CD14-positive monocyte (primary cell): ENCODE results near the gene OR2Z1. TPM values are rescaled to one million over a fixed set of nuclear protein-coding genes. Genes with fewer than 3 reads are reported as not detected.
"Not testable (repeated sequence)": the region's sequence is repeated elsewhere in the genome, so short reads cannot be mapped to it uniquely, and the experiment has no call there.

ENCODE experiments used
- DNase-seq, 3 donors: peaks; one replicate each; pipeline ENCODE4 v3.0.0-alpha.2; 2011 to 2022
- H2AFZ ChIP-seq: 2 replicates; pipeline ENCODE4 v1.6.0; 2012; ENCODE audit warnings: mild to moderate bottlenecking, low read depth, low read length, inconsistent platforms; ENCODE audit not compliant: insufficient read depth, poor library complexity, severe bottlenecking
- H3K27ac ChIP-seq, 2 donors: 1 replicate in 1 of 2; 2 replicates in 1 of 2; pipeline ENCODE4 v1.5.1; 2012 to 2013; ENCODE audit warnings: low read length in 2 of 2, control low read depth in 1 of 2, inconsistent platforms in 1 of 2, low read depth in 1 of 2, mild to moderate bottlenecking in 1 of 2
- H3K27me3 ChIP-seq, 2 donors: one replicate each; pipeline versions ENCODE4 v1.6.0 to v1.6.1; 2011 to 2013; ENCODE audit warnings: low read length in 2 of 2; ENCODE audit not compliant: control insufficient read depth in 2 of 2, insufficient read depth in 2 of 2
- H3K36me3 ChIP-seq, 2 donors: replicated peaks in 1 of 2; 1 replicate in 1 of 2; 2 replicates in 1 of 2; pipeline versions ENCODE4 v1.5.1 to v1.6.1; 2012 to 2013; ENCODE audit warnings: low read length in 2 of 2, control low read depth in 1 of 2, inconsistent platforms in 1 of 2, mild to moderate bottlenecking in 1 of 2; ENCODE audit not compliant: insufficient read depth in 2 of 2, control insufficient read depth in 1 of 2
- H3K4me1 ChIP-seq, 2 donors: 1 replicate in 1 of 2; 2 replicates in 1 of 2; pipeline versions ENCODE4 v1.5.1 to v1.6.1; 2012 to 2013; ENCODE audit warnings: low read length in 2 of 2, control low read depth in 1 of 2, inconsistent platforms in 1 of 2, mild to moderate bottlenecking in 1 of 2, moderate library complexity in 1 of 2; ENCODE audit not compliant: insufficient read depth in 2 of 2, control insufficient read depth in 1 of 2
- H3K4me2 ChIP-seq: replicated peaks from 2 replicates; pipeline ENCODE3; 2012; ENCODE audit warnings: low read length, moderate library complexity, mild to moderate bottlenecking; ENCODE audit not compliant: poor library complexity, severe bottlenecking; ENCODE audit errors: extremely low read depth
- H3K4me3 ChIP-seq, 3 experiments: fragments of 200-600 bp in 1 of 3; sonication (generic) in 1 of 3; replicated peaks in 1 of 3; 1 replicate in 2 of 3; 2 replicates in 1 of 3; pipeline ENCODE4 v1.5.1; 2011 to 2013; ENCODE audit warnings: low read length in 3 of 3, mild to moderate bottlenecking in 3 of 3, control low read depth in 2 of 3, low read depth in 2 of 3, inconsistent platforms in 1 of 3, moderate library complexity in 1 of 3
- H3K79me2 ChIP-seq: 2 replicates; pipeline ENCODE4 v1.6.0; 2012; ENCODE audit warnings: mild to moderate bottlenecking, control low read depth, inconsistent platforms, low read length, moderate library complexity; ENCODE audit not compliant: insufficient read depth
- H3K9ac ChIP-seq: 2 replicates; pipeline ENCODE4 v1.6.0; 2017; ENCODE audit warnings: low read length, mild to moderate bottlenecking; ENCODE audit not compliant: insufficient read depth, poor library complexity, severe bottlenecking
- H3K9me3 ChIP-seq, 2 donors: replicated peaks in 1 of 2; 1 replicate in 1 of 2; 2 replicates in 1 of 2; pipeline versions ENCODE4 v1.5.1 to v1.6.1; 2012 to 2013; ENCODE audit warnings: low read length in 2 of 2, control low read depth in 1 of 2; ENCODE audit not compliant: control insufficient read depth in 1 of 2, insufficient read depth in 1 of 2
- H4K20me1 ChIP-seq: 2 replicates; pipeline ENCODE4 v1.6.0; 2012; ENCODE audit warnings: mild to moderate bottlenecking, low read length, control low read depth, moderate library complexity; ENCODE audit not compliant: insufficient read depth
- H3K27ac Mint-ChIP-seq, 7 donors: one replicate each; pipeline ENCODE4 v1.8.0; 2020; ENCODE audit warnings: mild to moderate bottlenecking in 7 of 7, mixed read lengths in 7 of 7, moderate library complexity in 6 of 7, inconsistent platforms in 2 of 7
- H3K27me3 Mint-ChIP-seq, 3 donors: one replicate each; pipeline ENCODE4 v1.8.0; 2021 to 2022; ENCODE audit warnings: low read depth in 3 of 3, mild to moderate bottlenecking in 3 of 3, mixed read lengths in 3 of 3, moderate library complexity in 3 of 3, inconsistent platforms in 1 of 3
- H3K36me3 Mint-ChIP-seq, 2 donors: one replicate each; pipeline ENCODE4 v1.8.0; 2020; ENCODE audit warnings: mixed read lengths in 2 of 2, inconsistent platforms in 1 of 2, mild to moderate bottlenecking in 1 of 2
- H3K4me1 Mint-ChIP-seq: one replicate; pipeline ENCODE4 v1.8.0; 2020; ENCODE audit warnings: mild to moderate bottlenecking, mixed read lengths
- H3K4me3 Mint-ChIP-seq, 2 donors: one replicate each; pipeline ENCODE4 v1.8.0; 2020; ENCODE audit warnings: mild to moderate bottlenecking in 2 of 2, mixed read lengths in 2 of 2, moderate library complexity in 1 of 2
- H3K9me3 Mint-ChIP-seq, 7 donors: one replicate each; pipeline ENCODE4 v1.8.0; 2020 to 2022; ENCODE audit warnings: mixed read lengths in 7 of 7, mild to moderate bottlenecking in 6 of 7, moderate library complexity in 6 of 7, inconsistent platforms in 2 of 7
- CTCF ChIP-seq: fragments of 200-600 bp; IDR thresholded peaks from one replicate; pipeline ENCODE4 v1.8.0; 2022; ENCODE audit warnings: antibody characterized with exemption, mild to moderate bottlenecking
- WGBS: methylation state at CpG from one replicate; pipeline ENCODE4 v1.1.5; 2013; ENCODE audit warnings: missing lambda C conversion rate; ENCODE audit not compliant: insufficient coverage; 5-methylcytosine and 5-hydroxymethylcytosine counted together
- intact Hi-C, 2 donors: fragments of 100-400 bp; cut with micrococcal nuclease; formaldehyde crosslinking; loops; one replicate each; pipeline versions ENCODE4 v1.15.0 to v1.15.1; 2023
- polyA plus RNA-seq, 3 donors: library from polyadenylated mRNA; depleted of rRNA in 1 of 3; unstranded in 2 of 3; stranded (reverse) in 1 of 3; fragments of 300-500 nt in 2 of 3; fragments of >200 nt in 1 of 3; fragmentation: Illumina TruSeq in 2 of 3; gene quantifications; 1 replicate in 2 of 3; 2 replicates in 1 of 3; pipeline ENCODE4 v1.2.3, GENCODE V29; 2012 to 2021

OR2Z1 gene
- polyA plus RNA-seq, 3 donors: not detected

GRCh38 chr19:8703223-8703622 is 18.2 kb upstream of the OR2Z1 start:
- Histone ChIP-seq H3K9ac (no peak overlapping the region), H3K27ac (no peak overlapping the region), H3K4me1 (peaks cover 15 to 26% of the 10 kb centered on the region in 2 donors), H4K20me1 (no peaks in the 10 kb centered on the region), H3K9me3 (no peaks in the 10 kb centered on the region), H2AFZ (no peak overlapping the region), H3K36me3 (no peaks in the 10 kb centered on the region), H3K4me2 (no peak overlapping the region), H3K27me3 (peaks cover 0 to 2% of the 10 kb centered on the region in 2 donors), H3K4me3 (no peak overlapping the region), H3K79me2 (no peaks in the 10 kb centered on the region)
- Mint-ChIP-seq H3K4me3 (no peak overlapping the region), H3K9me3 (peaks cover 0 to 3% (median 0%) of the 10 kb centered on the region in 7 donors), H3K27me3 (peaks cover 21 to 41% (median 35%) of the 10 kb centered on the region in 3 donors), H3K36me3 (no peaks in the 10 kb centered on the region), H3K4me1 (peaks cover 27% of the 10 kb centered on the region), H3K27ac (peak overlapping the region in 1 of 7 donors; percentile 62)
- intact Hi-C loops: no loop called here
- WGBS: 94% methylated on average over 2 of the region's 7 CpGs
- TF ChIP-seq CTCF: no peak
- DNase-seq: no peak

- H3K4me1 ChIP-seq: peaks cover 15 to 26% of the 10 kb centered on the region in 2 donors
- peaks cover 16 to 33% (median 26%) of the 10 kb centered on the region in 3 donors for H3K27me3 Mint-ChIP-seq
- H3K27ac ChIP-seq, H3K4me3 Mint-ChIP-seq, H3K4me3 ChIP-seq, H3K79me2 ChIP-seq, H3K36me3 ChIP-seq, H3K9ac ChIP-seq, H3K9me3 Mint-ChIP-seq, H2AFZ ChIP-seq, H3K27ac Mint-ChIP-seq, intact Hi-C loops, H3K36me3 Mint-ChIP-seq, H3K27me3 ChIP-seq, DNase-seq, H3K9me3 ChIP-seq, H4K20me1 ChIP-seq, H3K4me2 ChIP-seq: not testable (repeated sequence)
- WGBS: no CpG with 5 or more reads among the region's 3 CpGs
- peaks cover 26% of the 10 kb centered on the region for H3K4me1 Mint-ChIP-seq
Measured at GRCh38 chr19:8705304-8705703, 16.1 kb upstream of the OR2Z1 start.
